Activated CD4-positive, alpha-beta T cell treated with anti-CD3 and anti-CD28 coated beads, Interleukin-2, amount 50 U/mL, for 4 hours (primary cell): Measurements from ENCODE around the gene COBL.

Source experiments
- DNase-seq, 2 experiments: peaks; one replicate each; pipeline ENCODE4 v3.0.0-alpha.2; 2020

Gene COBL

GRCh38 chr7:51071427-51071826 is 245.2 kb downstream of the COBL start:
- no peak for DNase-seq

GRCh38 chr7:51070151-51070550 is 246.5 kb downstream of the COBL start:
- no peak for DNase-seq

GRCh38 chr7:51069411-51070083 is 247.1 kb downstream of the COBL start:
- DNase-seq: no peak

- DNase-seq: no peak
Measured at GRCh38 chr7:51068401-51068800, 248.2 kb downstream of the COBL start.

GRCh38 chr7:51067757-51068156 is 248.9 kb downstream of the COBL start:
- peak; percentile 22 to 29 for DNase-seq

- DNase-seq: no peak
Measured at GRCh38 chr7:51067258-51067657, 249.4 kb downstream of the COBL start.

- no peak for DNase-seq
Measured at GRCh38 chr7:51066405-51066882, 250.2 kb downstream of the COBL start.

GRCh38 chr7:51065766-51066165 is 250.8 kb downstream of the COBL start:
- DNase-seq: no peak

- no peak for DNase-seq
Measured at GRCh38 chr7:51064688-51065087, 251.9 kb downstream of the COBL start.

- DNase-seq: no peak
Measured at GRCh38 chr7:51062222-51062987, 254.2 kb downstream of the COBL start.

- DNase-seq: no peak
Measured at GRCh38 chr7:51060536-51060935, 256.1 kb downstream of the COBL start.

GRCh38 chr7:51059504-51060142 is 257.0 kb downstream of the COBL start:
- DNase-seq: no peak

- DNase-seq: no peak
Measured at GRCh38 chr7:51058764-51059163, 257.8 kb downstream of the COBL start.

GRCh38 chr7:51055039-51055840 is 261.4 kb downstream of the COBL start:
- no peak for DNase-seq

- DNase-seq: no peak
Measured at GRCh38 chr7:51054231-51054630, 262.4 kb downstream of the COBL start.

- no peak for DNase-seq
Measured at GRCh38 chr7:51053160-51053925, 263.3 kb downstream of the COBL start.

- DNase-seq: no peak
Measured at GRCh38 chr7:51046482-51046881, 270.1 kb downstream of the COBL start.

- DNase-seq: no peak
Measured at GRCh38 chr7:51046103-51046466, 270.5 kb downstream of the COBL start.

- DNase-seq: no peak
Measured at GRCh38 chr7:51045319-51046102, 271.1 kb downstream of the COBL start.

GRCh38 chr7:51043461-51043860 is 273.1 kb downstream of the COBL start:
- DNase-seq: no peak

GRCh38 chr7:51040787-51041186 is 275.8 kb downstream of the COBL start:
- no peak for DNase-seq
